HCT116 (cell line): ENCODE results near the gene BHMT. TPM values are rescaled to one million over a fixed set of nuclear protein-coding genes. Genes with fewer than 3 reads are reported as not detected.

Source experiments
- ATAC-seq: fragments of 200-7000 bp; cut with Tn5 transposase; 2 replicates; pipeline ENCODE4 v1.9.1; 2020; ENCODE audit warnings: mild to moderate bottlenecking, moderate library complexity
- BruUV-seq: library from RNA; stranded (reverse); fragments of 400-500 nt; replicated peaks from 2 replicates; lab custom pipeline; 2021; lab: Mats Ljungman, UMichigan
- CTCF ChIA-PET: fragments of 300-600 bp; sonication (Branson Sonifier 250); formaldehyde crosslinking; loops from one replicate; lab custom pipeline; 2021; ENCODE audit warnings: antibody characterized with exemption; lab: Charles Lee
- POLR2A ChIA-PET: fragments of 300-600, 350-600 bp; sonication (Branson Sonifier 250); formaldehyde crosslinking; loops from one replicate; lab custom pipeline; 2021; ENCODE audit warnings: antibody characterized with exemption; lab: Charles Lee
- RAD21 ChIA-PET, 2 experiments: fragments of 300-600 bp; sonication (Branson Sonifier 250); formaldehyde crosslinking; loops; one replicate each; lab custom pipeline; 2023; ENCODE audit warnings: low total read pairs in 2 of 2; ENCODE audit not compliant: uncharacterized antibody in 2 of 2, unreplicated experiment in 2 of 2, low non-redundant PET in 1 of 2; lab: Charles Lee
- DNase-seq: peaks from one replicate; pipeline ENCODE4 v3.0.0-alpha.2; 2010; ENCODE audit warnings: low read depth, low spot score
- H2AFZ ChIP-seq: fragments of 200-600 bp; shearing (Covaris generic), sonication (generic); 2 replicates; pipeline ENCODE4 v1.6.1; 2017; ENCODE audit warnings: low read depth, mixed run types, mixed read lengths, antibody characterized with exemption, low read length; ENCODE audit not compliant: poor library complexity, severe bottlenecking
- H3K27ac ChIP-seq: 2 replicates; pipeline ENCODE4 v1.5.1; 2012; ENCODE audit warnings: low read depth, low read length
- H3K27me3 ChIP-seq: fragments of 200-600 bp; sonication (generic); 2 replicates; pipeline ENCODE4 v1.6.1; 2016; ENCODE audit warnings: mixed run types, low read length, mixed read lengths; ENCODE audit not compliant: insufficient read depth
- H3K36me3 ChIP-seq, 2 experiments: fragments of 200-500 bp in 1 of 2; fragments of 200-600 bp in 1 of 2; sonication (Bioruptor generic) in 1 of 2; sonication (generic) in 1 of 2; 2 replicates each; pipeline versions ENCODE4 v1.5.1 to v1.6.1; 2014 to 2016; ENCODE audit warnings: low read length in 2 of 2, inconsistent platforms in 1 of 2, mixed read lengths in 1 of 2, mixed run types in 1 of 2; ENCODE audit not compliant: insufficient read depth in 2 of 2, control insufficient read depth in 1 of 2
- H3K4me1 ChIP-seq, 2 experiments: fragments of 200-600 bp in 1 of 2; sonication (generic) in 1 of 2; 2 replicates each; pipeline versions ENCODE4 v1.5.1 to v1.6.1; 2012 to 2017; ENCODE audit warnings: low read length in 2 of 2, inconsistent platforms in 1 of 2, mild to moderate bottlenecking in 1 of 2, mixed read lengths in 1 of 2, mixed run types in 1 of 2, moderate library complexity in 1 of 2; ENCODE audit not compliant: insufficient read depth in 2 of 2, control insufficient read depth in 1 of 2
- H3K4me2 ChIP-seq: fragments of 200-600 bp; sonication (generic); 2 replicates; pipeline ENCODE4 v1.6.1; 2017; ENCODE audit warnings: mixed run types, low read length, mixed read lengths
- H3K4me3 ChIP-seq, 2 experiments: fragments of 200-600 bp in 1 of 2; sonication (generic) in 1 of 2; replicated peaks in 1 of 2; 2 replicates each; pipeline ENCODE4 v1.5.1; 2011 to 2016; ENCODE audit warnings: low read length in 2 of 2, control low read depth in 1 of 2, low read depth in 1 of 2, mild to moderate bottlenecking in 1 of 2, mixed read lengths in 1 of 2, mixed run types in 1 of 2
- H3K79me2 ChIP-seq: fragments of 200-600 bp; sonication (generic); 2 replicates; pipeline ENCODE4 v1.6.1; 2017; ENCODE audit warnings: mild to moderate bottlenecking, mixed run types, low read length, moderate library complexity, mixed read lengths; ENCODE audit not compliant: insufficient read depth
- H3K9ac ChIP-seq: fragments of 200-600 bp; sonication (generic); 2 replicates; pipeline ENCODE4 v1.6.1; 2016; ENCODE audit warnings: low read length, mixed read lengths
- H3K9me2 ChIP-seq: fragments of 200-600 bp; sonication (generic), shearing (Covaris generic); 2 replicates; pipeline ENCODE4 v1.6.1; 2017; ENCODE audit warnings: mixed run types, mild to moderate bottlenecking, moderate library complexity; ENCODE audit not compliant: insufficient read depth
- H3K9me3 ChIP-seq, 2 experiments: fragments of 200-500 bp in 1 of 2; fragments of 200-600 bp in 1 of 2; sonication (Bioruptor generic) in 1 of 2; sonication (generic) in 1 of 2; 2 replicates each; pipeline ENCODE4 v1.6.1; 2014 to 2017; ENCODE audit warnings: low read length in 2 of 2, mixed read lengths in 2 of 2, inconsistent platforms in 1 of 2, low read depth in 1 of 2, mild to moderate bottlenecking in 1 of 2, mixed run types in 1 of 2, moderate library complexity in 1 of 2; ENCODE audit not compliant: control insufficient read depth in 1 of 2, insufficient read depth in 1 of 2
- H4K20me1 ChIP-seq: fragments of 200-600 bp; sonication (generic), shearing (Covaris generic); 2 replicates; pipeline ENCODE4 v1.6.1; 2017; ENCODE audit warnings: mixed run types, mild to moderate bottlenecking, moderate library complexity; ENCODE audit not compliant: insufficient read depth
- ATF3 ChIP-seq: IDR thresholded peaks from 2 replicates; pipeline ENCODE4 v1.6.1; 2012
- CBX3 ChIP-seq: IDR thresholded peaks from 2 replicates; pipeline ENCODE4 v1.6.1; 2012; ENCODE audit warnings: low read depth
- CTCF ChIP-seq, 3 experiments: fragments of 200-600 bp in 1 of 3; sonication (generic) in 1 of 3; IDR thresholded peaks in 2 of 3; conservative IDR thresholded peaks in 1 of 3; 2 replicates each; pipeline ENCODE4 v1.5.1; 2012 to 2017; ENCODE audit warnings: low read depth in 2 of 3, low read length in 2 of 3, antibody characterized with exemption in 1 of 3, borderline replicate concordance in 1 of 3, control low read depth in 1 of 3, mild to moderate bottlenecking in 1 of 3, mixed read lengths in 1 of 3, mixed run types in 1 of 3, moderate library complexity in 1 of 3; ENCODE audit not compliant: insufficient read depth in 1 of 3
- EZH2 ChIP-seq: fragments of 200-600 bp; sonication (generic); IDR thresholded peaks from 2 replicates; pipeline ENCODE4 v1.6.1; 2017; ENCODE audit warnings: antibody characterized with exemption, mixed run types
- FOSL1 ChIP-seq: IDR thresholded peaks from 2 replicates; pipeline ENCODE4 v1.6.1; 2012; ENCODE audit warnings: low read depth
- JUND ChIP-seq: IDR thresholded peaks from 2 replicates; pipeline ENCODE4 v1.6.1; 2012
- POLR2A ChIP-seq: IDR thresholded peaks from 2 replicates; pipeline ENCODE4 v1.7.0; 2011; ENCODE audit warnings: borderline replicate concordance; ENCODE audit not compliant: insufficient read depth, insufficient read length; ENCODE audit errors: extremely low read depth
- POLR2AphosphoS5 ChIP-seq: IDR thresholded peaks from 2 replicates; pipeline ENCODE4 v1.6.1; 2011; ENCODE audit warnings: mild to moderate bottlenecking, low read depth, low read length, moderate library complexity
- REST ChIP-seq: IDR thresholded peaks from 2 replicates; pipeline ENCODE4 v1.6.1; 2012; ENCODE audit warnings: low read depth
- SIN3A ChIP-seq: IDR thresholded peaks from 2 replicates; pipeline ENCODE4 v1.6.1; 2012; ENCODE audit warnings: low read depth
- TCF7L2 ChIP-seq: IDR thresholded peaks from 2 replicates; pipeline ENCODE4 v1.7.0; 2011; ENCODE audit warnings: borderline replicate concordance, inconsistent platforms; ENCODE audit not compliant: insufficient read depth, insufficient read length; ENCODE audit errors: extremely low read depth
- YY1 ChIP-seq: IDR thresholded peaks from 2 replicates; pipeline ENCODE4 v1.6.1; 2011; ENCODE audit warnings: low read length, low read depth, moderate library complexity, mild to moderate bottlenecking; ENCODE audit not compliant: insufficient replicate concordance; ENCODE audit errors: extremely low read depth
- ZBTB33 ChIP-seq: IDR thresholded peaks from 2 replicates; pipeline ENCODE4 v1.6.1; 2011; ENCODE audit warnings: mild to moderate bottlenecking, low read length, moderate library complexity; ENCODE audit not compliant: insufficient replicate concordance; ENCODE audit errors: extremely low read depth
- ZFX ChIP-seq: fragments of 450-650 bp; IDR thresholded peaks from 2 replicates; pipeline ENCODE4 v1.6.1; 2017
- intact Hi-C: fragments of 100-400 bp; cut with micrococcal nuclease; formaldehyde crosslinking; loops from 2 replicates; pipeline ENCODE4 v1.10.0; 2022
- total RNA-seq: library from RNA; stranded (reverse); gene quantifications from one replicate; pipeline ENCODE4 v1.2.1, GENCODE V29; 2021; ENCODE audit not compliant: unreplicated experiment

BHMT gene
- total RNA-seq, 1 experiment from 2014 or later, result 0.44 TPM

- RAD21 ChIA-PET, result no interaction called here
- intact Hi-C loops, result no loop called here
- H4K20me1 ChIP-seq, result no peaks in the 10 kb centered on the region
- H3K4me2 ChIP-seq, result no peak overlapping the region
- no peaks in the 10 kb centered on the region for H3K27me3 ChIP-seq
- peaks cover 0 to 8% of the 10 kb centered on the region in 2 experiments; a peak in 2 of 4 replicates for H3K4me1 ChIP-seq
- no peak overlapping the region for H3K27ac ChIP-seq
- BruUV-seq, result no TSS peak
- peaks cover 0 to 3% of the 10 kb centered on the region in 2 experiments; a peak in 1 of 4 replicates for H3K9me3 ChIP-seq
- H3K36me3 ChIP-seq, result no peaks in the 10 kb centered on the region
- POLR2A ChIA-PET, result no interaction called here
- H3K79me2 ChIP-seq, result no peaks in the 10 kb centered on the region
- no peak overlapping the region for H2AFZ ChIP-seq
- no peak for ATAC-seq
- H3K9ac ChIP-seq, result no peak overlapping the region
- DNase-seq, result no peak
- TF ChIP-seq TCF7L2 (no peak), EZH2 (no peak), CBX3 (no peak), REST (no peak), ZBTB33 (no peak), POLR2A (no peak), ZFX (no peak), POLR2AphosphoS5 (no peak), JUND (no peak), YY1 (no peak), FOSL1 (no peak), SIN3A (no peak), ATF3 (no peak), CTCF (IDR thresholded peaks at IDR 0.05 in 2 of 3, conservative IDR thresholded peaks at IDR 0.05 in 1 of 3; ENCODE audit: borderline replicate concordance in 1 of 3, insufficient read depth in 1 of 3, low read depth in 2 of 3, low read length in 2 of 3) (no peak)
- TF ChIP-seq, all 23 proteins: peak for 0
- CTCF ChIA-PET, result interaction anchor here (0.7 kb wide), 1 partner anchor 50 kb away, joined by 3 read pairs; no protein-coding TSS in a partner anchor
- no peaks in the 10 kb centered on the region for H3K9me2 ChIP-seq
- H3K4me3 ChIP-seq, result no peak overlapping the region
Measured at GRCh38 chr5:79070350-79070667, 41.3 kb upstream of the BHMT start.
